GM18519 (cell line): ENCODE measurements around the gene MACROH2A2.
"Not testable (repeated sequence)": the region's sequence is repeated elsewhere in the genome, so short reads cannot be mapped to it uniquely, and the experiment has no call there.

ENCODE experiments used
- ATAC-seq: cut with Tn5 transposase; IDR thresholded peaks from one replicate; pipeline ENCODE4 v1.9.1; 2021; ENCODE audit warnings: mild to moderate bottlenecking, moderate library complexity; ENCODE audit not compliant: unreplicated experiment, low FRiP score

Gene MACROH2A2

GRCh38 chr10:70146489-70147258 is 94.0 kb downstream of the MACROH2A2 start, which contains the start of gene TYSND1:
TSS of gene TYSND1 (minus strand) at chr10:70146700. CDS start at chr10:70146586, 114 bp downstream.
- peak; percentile 84 for ATAC-seq

- no peak for ATAC-seq
Measured at GRCh38 chr10:70147259-70147625, 94.6 kb downstream of the MACROH2A2 start.

DNA sequence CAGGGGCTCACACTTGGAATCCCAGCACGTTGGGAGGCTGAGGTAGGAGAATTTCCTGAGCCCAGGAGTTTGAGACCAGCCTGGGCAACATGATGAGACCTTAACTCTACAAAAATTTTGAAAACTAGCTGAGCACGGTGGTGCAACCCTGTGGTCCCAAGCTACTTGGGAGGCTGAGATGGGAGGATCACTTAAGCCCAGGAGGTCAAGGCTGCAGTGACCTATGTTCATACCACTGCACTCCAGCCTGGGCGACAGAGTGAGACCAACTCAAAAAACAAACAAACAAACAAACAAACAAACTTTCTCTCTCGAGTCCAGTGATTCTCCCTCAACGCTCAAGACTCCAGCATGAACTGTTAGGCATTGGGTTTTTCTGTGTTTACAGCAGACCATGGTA is 95.9 kb downstream of the MACROH2A2 start:
- ATAC-seq, result no peak

- ATAC-seq, result no peak
Measured at GRCh38 chr10:70155255-70155838, 102.7 kb downstream of the MACROH2A2 start.

- ATAC-seq, result no peak
Measured at GRCh38 chr10:70158113-70158512, 105.5 kb downstream of the MACROH2A2 start.

DNA sequence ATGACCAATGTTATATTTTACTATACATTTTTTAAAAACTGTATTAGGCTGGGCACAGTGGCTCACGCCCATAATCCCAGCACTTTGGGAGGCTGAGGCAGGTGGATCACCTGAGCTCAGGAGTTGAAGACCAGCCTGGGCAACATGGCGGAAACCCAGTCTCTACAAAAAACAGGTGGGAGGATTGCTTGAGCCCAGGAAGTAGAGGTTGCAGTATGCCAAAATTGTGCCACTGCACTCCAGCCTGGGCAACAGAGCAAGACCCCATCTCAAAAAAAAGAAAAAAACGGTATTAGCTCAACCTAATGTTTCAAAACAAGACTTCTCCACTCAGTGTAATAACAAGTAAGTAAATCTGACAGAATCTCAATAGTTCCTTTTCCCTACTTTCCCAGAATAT is 106.7 kb downstream of the MACROH2A2 start:
- ATAC-seq, result not testable (repeated sequence)

GRCh38 chr10:70160798-70161197 is 108.2 kb downstream of the MACROH2A2 start:
- ATAC-seq, result no peak
